OCI-M1 (cell line): ENCODE data around the gene COX20.
"Not testable (repeated sequence)": the region's sequence is repeated elsewhere in the genome, so short reads cannot be mapped to it uniquely, and the experiment has no call there.

ENCODE experiments used
- DNase-seq: peaks from one replicate; lab custom pipeline; 2025; lab: John Stamatoyannopoulos, UW

The COX20 gene

GRCh38 chr1:244822878-244823277 lies 12.6 kb upstream of the COX20 start:
- no peak for DNase-seq

- DNase-seq = no peak
Measured at GRCh38 chr1:244826712-244827111, 8.7 kb upstream of the COX20 start.

- no peak for DNase-seq
Measured at GRCh38 chr1:244830639-244831038, 4.8 kb upstream of the COX20 start.

GRCh38 chr1:244833260-244833659 lies 2.2 kb upstream of the COX20 start:
- DNase-seq = not testable (repeated sequence)

- DNase-seq = peak; percentile 93
Measured at GRCh38 chr1:244833734-244834542, 1.5 kb upstream of the COX20 start.

- peak; percentile 99 for DNase-seq
Measured at GRCh38 chr1:244834543-244835275, 749 bp upstream of the COX20 start.

- peak; percentile 83 for DNase-seq
Measured at GRCh38 chr1:244836135-244836521, 670 bp downstream of the COX20 start.

GRCh38 chr1:244836584-244836983 lies 1.1 kb downstream of the COX20 start:
- peak; percentile 54 for DNase-seq

GRCh38 chr1:244837597-244838258 lies 2.3 kb downstream of the COX20 start:
- peak; percentile 50 for DNase-seq

GRCh38 chr1:244839656-244840055 lies 4.2 kb downstream of the COX20 start:
- peak; percentile 57 for DNase-seq

- no peak for DNase-seq
Measured at GRCh38 chr1:244840219-244840794, 4.8 kb downstream of the COX20 start.

- no peak for DNase-seq
Measured at GRCh38 chr1:244841273-244841927, 5.9 kb downstream of the COX20 start.

GRCh38 chr1:244843148-244843978 lies 7.9 kb downstream of the COX20 start:
- DNase-seq = no peak

GRCh38 chr1:244844155-244845121 lies 9.0 kb downstream of the COX20 start:
- DNase-seq = no peak

GRCh38 chr1:244846653-244847052 lies 11.2 kb downstream of the COX20 start:
- no peak for DNase-seq

GRCh38 chr1:244849189-244849866 lies 13.9 kb downstream of the COX20 start:
- DNase-seq = no peak

GRCh38 chr1:244850099-244850852 lies 14.8 kb downstream of the COX20 start:
- no peak for DNase-seq

- DNase-seq = no peak
Measured at GRCh38 chr1:244850896-244851295, 15.4 kb downstream of the COX20 start.
